Activated CD8-positive, alpha-beta T cell treated with anti-CD3 and anti-CD28 coated beads for 36 hours (primary cell): ENCODE data around the gene KLHL17. TPM values are rescaled to one million over a fixed set of nuclear protein-coding genes. Genes with fewer than 3 reads are reported as not detected.

ENCODE experiments used
- ATAC-seq: fragments of 200-7000 bp; cut with Tn5 transposase; one replicate; pipeline ENCODE4 v1.10.0; 2021; ENCODE audit warnings: mild to moderate bottlenecking, moderate library complexity
- CTCF ChIA-PET: fragments of 350-600 bp; sonication (Branson Sonifier 250); formaldehyde crosslinking; loops from one replicate; lab custom pipeline; 2021; ENCODE audit warnings: antibody characterized with exemption; lab: Charles Lee
- POLR2A ChIA-PET: fragments of 350-600 bp; sonication (Branson Sonifier 250); formaldehyde crosslinking; loops from one replicate; lab custom pipeline; 2021; ENCODE audit warnings: antibody characterized with exemption; lab: Charles Lee
- DNase-seq: peaks from one replicate; pipeline ENCODE4 v3.0.0-alpha.2; 2020
- H3K27ac Mint-ChIP-seq: one replicate; pipeline ENCODE4 v1.8.0; 2021; ENCODE audit warnings: mild to moderate bottlenecking, mixed read lengths
- H3K27me3 Mint-ChIP-seq: one replicate; pipeline ENCODE4 v1.8.0; 2021; ENCODE audit warnings: mixed read lengths
- H3K36me3 Mint-ChIP-seq: one replicate; pipeline ENCODE4 v1.8.0; 2021; ENCODE audit warnings: low read depth, mixed read lengths
- H3K4me1 Mint-ChIP-seq: one replicate; pipeline ENCODE4 v1.8.0; 2021; ENCODE audit warnings: low read depth, mixed read lengths
- H3K4me3 Mint-ChIP-seq: one replicate; pipeline ENCODE4 v1.8.0; 2021; ENCODE audit warnings: mild to moderate bottlenecking, moderate library complexity, mixed read lengths
- H3K9me3 Mint-ChIP-seq: one replicate; pipeline ENCODE4 v1.8.0; 2021; ENCODE audit warnings: mixed read lengths
- CTCF ChIP-seq: fragments of 200-600 bp; IDR thresholded peaks from one replicate; pipeline ENCODE4 v1.8.0; 2022; ENCODE audit warnings: antibody characterized with exemption, mild to moderate bottlenecking
- intact Hi-C: fragments of 100-400 bp; cut with micrococcal nuclease; formaldehyde crosslinking; loops from one replicate; pipeline ENCODE4 v1.10.0; 2022
- total RNA-seq, 2 experiments: library from RNA; stranded (reverse); gene quantifications; one replicate each; pipeline ENCODE4 v1.2.3, GENCODE V29; 2021

The KLHL17 gene
- total RNA-seq, 2 experiments from 2014 or later = 27.8 to 31.2 TPM

GRCh38 chr1:913491-914130 is 46.8 kb upstream of the KLHL17 start:
- ChIA-PET POLR2A (interaction anchor here (0.6 kb wide), 1 partner anchor 363 kb away, joined by 4 read pairs; no protein-coding TSS in a partner anchor), CTCF (no interaction called here)
- H3K4me1 Mint-ChIP-seq = no peaks in the 10 kb centered on the region
- H3K27ac Mint-ChIP-seq = no peak overlapping the region
- DNase-seq (no peak), ATAC-seq (no peak)
- H3K4me3 Mint-ChIP-seq = no peak overlapping the region
- intact Hi-C loops = no loop called here
- TF ChIP-seq CTCF = no peak
- H3K36me3 Mint-ChIP-seq = no peaks in the 10 kb centered on the region
- H3K9me3 Mint-ChIP-seq = no peaks in the 10 kb centered on the region
- peaks cover 20% of the 10 kb centered on the region for H3K27me3 Mint-ChIP-seq

GRCh38 chr1:914131-914890 is 46.1 kb upstream of the KLHL17 start:
- POLR2A ChIA-PET = interaction anchor here (0.9 kb wide), 1 partner anchor 9 kb away, joined by 3 read pairs; no protein-coding TSS in a partner anchor
- H3K4me3 Mint-ChIP-seq = no peak overlapping the region
- CTCF ChIA-PET = no interaction called here

GRCh38 chr1:914891-915280 is 45.5 kb upstream of the KLHL17 start:
- ATAC-seq (no peak), DNase-seq (no peak)
- Mint-ChIP-seq H3K4me1 (no peaks in the 10 kb centered on the region), H3K36me3 (no peaks in the 10 kb centered on the region), H3K27ac (no peak overlapping the region), H3K4me3 (no peak overlapping the region), H3K9me3 (no peaks in the 10 kb centered on the region), H3K27me3 (peaks cover 22% of the 10 kb centered on the region)
- ChIA-PET CTCF (interaction anchor here (1.1 kb wide), 1 partner anchor 9 kb away, joined by 3 read pairs; no protein-coding TSS in a partner anchor), POLR2A (interaction anchor here (0.9 kb wide), 1 partner anchor 9 kb away, joined by 3 read pairs; no protein-coding TSS in a partner anchor)
- intact Hi-C loops = no loop called here
- TF ChIP-seq CTCF = no peak

More at GRCh38 chr1:914131-914890, 46.1 kb upstream of the KLHL17 start:
- Mint-ChIP-seq H3K27me3 (peaks cover 22% of the 10 kb centered on the region), H3K36me3 (no peaks in the 10 kb centered on the region), H3K9me3 (no peaks in the 10 kb centered on the region), H3K27ac (no peak overlapping the region), H3K4me1 (no peaks in the 10 kb centered on the region)
- DNase-seq = peak; percentile 0
- intact Hi-C loops = no loop called here
- no peak for TF ChIP-seq CTCF
- ATAC-seq = no peak

- Mint-ChIP-seq H3K4me3 (no peak overlapping the region), H3K27ac (no peak overlapping the region), H3K4me1 (peaks cover 1% of the 10 kb centered on the region), H3K9me3 (no peaks in the 10 kb centered on the region), H3K27me3 (peaks cover 24% of the 10 kb centered on the region), H3K36me3 (no peaks in the 10 kb centered on the region)
- intact Hi-C loops = no loop called here
- no peak for TF ChIP-seq CTCF
- no peak for ATAC-seq
- ChIA-PET CTCF (interaction anchor here (1.1 kb wide), 1 partner anchor 10 kb away, joined by 3 read pairs; no protein-coding TSS in a partner anchor), POLR2A (interaction anchor here (0.9 kb wide), 1 partner anchor 10 kb away, joined by 3 read pairs; no protein-coding TSS in a partner anchor)
- peak; percentile 1 for DNase-seq
These were observed 44.9 kb upstream of the KLHL17 start for GRCh38 chr1:915295-916172.
